Measurements from ENCODE around the gene UCN2.

GRCh38 chr3:48591436-48591835 is 27.9 kb upstream of the UCN2 start:
- TF ChIP-seq POLR2A (IDR thresholded peaks at IDR 0.05) = no peak
- TF ChIP-seq POLR2AphosphoS5 (IDR thresholded peaks at IDR 0.05) = no peak
- no peak for TF ChIP-seq EP300 (IDR thresholded peaks at IDR 0.05; ENCODE audit: low read depth)

Data from transverse colon (tissue), 3 donors.